Coronary artery (tissue), 2 donors: Measurements from ENCODE around the gene GNG2.

Experiments used
- DNase-seq: peaks from one replicate; pipeline ENCODE4 v3.0.0-alpha.2; 2017; ENCODE audit warnings: low spot score
- H3K27ac ChIP-seq, 2 donors: fragments of 200-600 bp; sonication (generic); one replicate each; pipeline ENCODE4 v1.5.1; 2016 to 2019
- H3K4me3 ChIP-seq: fragments of 200-600 bp; sonication (generic); 2 replicates; pipeline ENCODE4 v1.5.1; 2016; ENCODE audit warnings: mild to moderate bottlenecking, moderate library complexity
- CTCF ChIP-seq: fragments of 200-600 bp; sonication (generic); IDR thresholded peaks from one replicate; pipeline ENCODE4 v1.5.1; 2019; ENCODE audit warnings: antibody characterized with exemption

GNG2 gene

GRCh38 chr14:51998348-51998747 lies 137.9 kb downstream of the GNG2 start:
- Histone ChIP-seq H3K4me3 (no peak overlapping the region), H3K27ac (no peak overlapping the region)
- no peak for DNase-seq
- TF ChIP-seq CTCF = no peak

GRCh38 chr14:51999084-51999483 lies 138.7 kb downstream of the GNG2 start:
- Histone ChIP-seq H3K4me3 (no peak overlapping the region), H3K27ac (no peak overlapping the region)
- no peak for DNase-seq
- no peak for TF ChIP-seq CTCF

GRCh38 chr14:52000019-52000582 lies 139.7 kb downstream of the GNG2 start:
- H3K27ac ChIP-seq = no peak overlapping the region
- no peak overlapping the region for H3K4me3 ChIP-seq
- no peak for TF ChIP-seq CTCF
- DNase-seq = no peak

- Histone ChIP-seq H3K27ac (no peak overlapping the region), H3K4me3 (no peak overlapping the region)
- no peak for DNase-seq
- TF ChIP-seq CTCF = no peak
These were observed 140.3 kb downstream of the GNG2 start for GRCh38 chr14:52000696-52001095.

GRCh38 chr14:52002542-52002941 lies 142.1 kb downstream of the GNG2 start:
- no peak for TF ChIP-seq CTCF
- Histone ChIP-seq H3K4me3 (no peak overlapping the region), H3K27ac (no peak overlapping the region)
- no peak for DNase-seq

- no peak overlapping the region for H3K4me3 ChIP-seq
- no peak for TF ChIP-seq CTCF
- peak overlapping the region in 1 of 2 donors; percentile 37 for H3K27ac ChIP-seq
- DNase-seq = no peak
These were observed 142.9 kb downstream of the GNG2 start for GRCh38 chr14:52003324-52003723.

GRCh38 chr14:52005625-52006024 lies 145.2 kb downstream of the GNG2 start:
- no peak for DNase-seq
- no peak for TF ChIP-seq CTCF
- H3K4me3 ChIP-seq = no peak overlapping the region
- no peak overlapping the region for H3K27ac ChIP-seq
